GM18499 (cell line): ENCODE results near the gene SMG9.

Source experiments
- ATAC-seq: cut with Tn5 transposase; IDR thresholded peaks from one replicate; pipeline ENCODE4 v1.9.1; 2021; ENCODE audit warnings: moderate number of reproducible peaks; ENCODE audit not compliant: insufficient read depth, unreplicated experiment

SMG9 gene

DNA sequence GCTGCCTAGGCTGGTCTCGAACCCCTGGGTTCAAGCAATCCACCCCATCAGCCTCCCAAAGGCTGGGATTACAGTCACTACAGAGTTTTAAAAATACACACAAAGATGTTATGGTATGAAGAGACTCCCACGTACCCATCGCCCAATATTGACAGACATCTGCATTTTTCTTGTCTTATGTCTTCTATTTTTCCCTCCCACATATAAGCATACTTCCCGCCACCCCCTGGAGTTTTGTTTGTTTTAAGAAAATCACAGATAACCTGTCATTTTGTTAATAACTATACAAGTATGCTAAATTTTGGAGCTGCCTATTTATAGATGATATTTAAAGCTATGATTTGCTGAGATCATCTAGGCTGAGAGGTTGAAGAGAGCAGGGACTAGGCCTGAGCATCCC, 6.2 kb upstream of the SMG9 start:
- no peak for ATAC-seq

- no peak for ATAC-seq
Observed at GRCh38 chr19:43759515-43759914, 4.8 kb upstream of the SMG9 start.

DNA sequence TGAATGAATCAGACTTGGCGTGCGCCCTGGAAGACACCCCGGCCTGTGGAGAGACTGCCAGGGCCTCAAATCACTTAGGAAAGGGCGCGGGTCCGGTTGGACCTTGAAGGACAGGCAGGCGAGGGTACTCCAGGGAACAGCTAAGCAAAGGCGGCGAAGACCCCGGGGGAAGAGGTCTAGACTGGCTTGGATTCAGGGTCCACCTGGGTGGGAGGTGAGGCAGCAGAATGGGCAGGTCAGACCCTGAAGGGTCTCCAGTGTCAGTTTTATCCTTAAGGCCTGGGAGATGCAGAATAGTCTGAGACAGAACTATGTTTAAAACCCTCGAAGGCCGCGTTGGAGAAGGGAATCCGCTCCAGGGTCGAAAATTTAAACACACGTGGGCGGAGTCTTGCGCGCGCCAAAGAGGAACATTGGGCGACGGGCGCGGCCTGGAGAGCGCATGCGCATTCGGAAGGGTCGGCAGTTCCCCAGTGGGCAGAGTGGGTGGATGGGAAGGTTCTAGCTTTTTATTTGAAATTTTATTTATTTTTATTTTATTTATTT, 567 bp upstream of the SMG9 start:
- ATAC-seq, result no peak

GRCh38 chr19:43754253-43754502, 584 bp downstream of the SMG9 start:
- no peak for ATAC-seq

GRCh38 chr19:43752287-43752875, 2.4 kb downstream of the SMG9 start:
- no peak for ATAC-seq

DNA sequence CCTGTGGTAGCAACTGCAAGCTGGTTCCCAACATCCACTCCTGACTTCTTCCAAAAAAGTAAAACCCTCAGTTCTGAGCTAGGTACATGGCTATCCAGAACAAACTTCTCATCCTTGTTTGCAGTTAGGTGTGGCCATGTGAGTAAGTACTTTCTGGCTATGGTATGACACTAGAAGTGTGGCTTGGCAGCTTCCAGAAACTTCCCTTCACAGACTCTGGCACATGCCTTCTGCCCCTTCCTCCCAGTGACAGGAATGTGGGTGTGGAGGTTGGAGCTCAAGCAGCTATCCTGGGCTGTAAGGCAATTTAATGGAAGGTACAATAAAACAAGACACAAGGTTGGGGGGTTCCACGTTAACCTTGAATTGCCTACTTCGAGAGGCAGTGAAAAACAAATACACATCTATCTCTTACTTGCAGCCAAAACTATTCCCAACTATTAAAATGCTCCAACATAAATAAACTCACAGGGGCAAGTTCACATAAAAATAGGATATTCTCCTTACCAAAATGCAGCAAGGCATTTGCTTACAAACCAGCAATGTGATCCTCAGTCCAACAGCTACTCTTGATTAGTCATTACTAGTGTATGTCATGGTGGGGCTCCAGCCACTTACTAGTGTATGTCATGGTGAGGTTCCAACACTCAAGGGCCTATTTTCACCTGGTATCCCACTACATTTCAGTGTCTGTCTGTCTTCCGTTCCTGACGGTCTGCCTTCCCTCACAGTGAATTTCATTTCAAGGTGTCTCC, 3.1 kb downstream of the SMG9 start:
- no peak for ATAC-seq

GRCh38 chr19:43749898-43750297, 4.9 kb downstream of the SMG9 start:
- ATAC-seq, result no peak

GRCh38 chr19:43749152-43749551, 5.6 kb downstream of the SMG9 start:
- ATAC-seq, result no peak

DNA sequence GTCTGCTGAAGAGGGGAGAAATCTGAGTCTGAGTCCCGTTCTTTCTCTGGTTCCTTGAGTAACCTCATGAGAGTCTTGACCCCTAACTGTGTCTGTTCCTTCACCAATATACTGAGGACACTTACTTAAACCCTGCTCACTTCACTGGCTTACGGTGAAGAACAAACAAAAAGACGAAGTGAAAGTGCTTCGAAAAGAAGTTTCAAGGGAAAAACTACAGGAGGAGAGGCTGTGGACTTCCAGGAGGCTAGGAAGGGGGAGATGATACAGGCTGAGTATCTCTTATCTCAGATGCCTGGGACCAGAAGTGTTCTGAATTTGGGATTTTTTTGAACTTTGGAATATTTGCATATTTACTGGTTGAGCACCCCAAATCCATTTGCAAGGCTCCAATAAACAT, 6.1 kb downstream of the SMG9 start:
- ATAC-seq, result no peak

DNA sequence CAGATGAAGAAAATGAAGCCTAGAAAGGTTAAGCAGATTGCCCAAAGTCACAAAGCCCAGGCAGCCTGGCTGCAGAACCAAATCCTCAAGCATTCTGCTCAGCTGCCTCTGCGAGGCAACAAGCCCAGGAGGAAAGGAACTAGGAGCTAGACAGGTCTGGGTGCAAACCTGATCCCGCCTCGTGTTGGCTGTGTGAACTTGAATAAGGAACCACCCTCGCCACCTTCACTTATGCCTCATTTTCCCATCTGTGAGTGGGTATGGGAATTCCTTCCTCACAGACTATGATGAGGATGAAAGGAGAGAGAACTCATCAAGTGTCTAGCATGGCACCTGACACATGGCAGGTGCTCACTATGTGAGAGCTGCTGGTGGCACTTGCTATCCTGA, 6.6 kb downstream of the SMG9 start:
- ATAC-seq, result no peak

DNA sequence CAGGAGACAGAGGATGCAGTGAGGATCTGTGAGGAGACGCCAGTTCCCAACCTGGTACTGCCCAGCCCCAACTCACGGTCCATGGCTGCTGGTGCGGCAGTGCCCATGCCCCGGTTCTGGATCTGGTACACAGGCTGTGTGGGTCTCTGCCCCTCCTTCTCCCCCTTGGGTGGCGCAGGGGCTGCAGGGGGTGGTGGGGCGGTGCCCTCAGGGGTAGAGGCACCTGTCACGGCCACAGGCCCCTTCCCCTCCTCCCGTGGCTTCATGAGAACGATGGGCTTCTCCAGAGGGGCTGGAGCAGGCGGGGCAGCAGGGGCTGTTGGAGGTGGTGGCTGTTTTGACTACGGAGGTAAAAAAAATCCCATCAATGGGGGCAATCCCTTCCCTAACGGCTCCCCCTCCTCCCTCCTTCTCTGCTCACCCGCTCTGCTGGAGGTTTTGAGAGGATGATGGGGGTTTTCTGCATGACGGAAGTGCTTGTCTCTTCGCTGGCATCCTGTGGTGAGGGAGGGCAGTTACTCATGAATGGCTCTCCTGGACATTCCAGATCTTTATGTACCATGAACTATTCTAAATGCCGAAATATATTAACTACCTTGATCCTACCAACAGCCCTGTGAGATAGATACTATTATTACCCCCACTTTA, 7.1 kb downstream of the SMG9 start:
- ATAC-seq, result no peak

DNA sequence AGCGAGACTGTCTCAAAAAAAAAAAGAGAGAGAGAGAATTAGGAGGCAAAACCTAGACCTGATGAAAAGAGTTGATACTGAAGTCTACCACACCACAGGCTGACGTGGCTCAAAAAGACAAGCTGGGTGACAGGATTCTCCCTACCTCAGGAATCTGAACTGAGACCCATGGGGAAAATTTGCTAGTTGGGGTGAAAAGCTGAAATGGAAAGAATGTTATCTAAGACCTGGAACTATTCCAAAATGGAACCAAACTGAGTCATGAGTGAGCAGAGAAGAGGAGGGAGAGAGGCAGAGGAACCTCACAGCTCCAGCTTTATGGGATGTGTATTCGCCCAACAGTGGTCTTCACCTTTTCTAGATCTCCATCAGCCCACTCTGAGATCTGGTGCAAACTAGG, 11.7 kb downstream of the SMG9 start:
- ATAC-seq, result no peak

DNA sequence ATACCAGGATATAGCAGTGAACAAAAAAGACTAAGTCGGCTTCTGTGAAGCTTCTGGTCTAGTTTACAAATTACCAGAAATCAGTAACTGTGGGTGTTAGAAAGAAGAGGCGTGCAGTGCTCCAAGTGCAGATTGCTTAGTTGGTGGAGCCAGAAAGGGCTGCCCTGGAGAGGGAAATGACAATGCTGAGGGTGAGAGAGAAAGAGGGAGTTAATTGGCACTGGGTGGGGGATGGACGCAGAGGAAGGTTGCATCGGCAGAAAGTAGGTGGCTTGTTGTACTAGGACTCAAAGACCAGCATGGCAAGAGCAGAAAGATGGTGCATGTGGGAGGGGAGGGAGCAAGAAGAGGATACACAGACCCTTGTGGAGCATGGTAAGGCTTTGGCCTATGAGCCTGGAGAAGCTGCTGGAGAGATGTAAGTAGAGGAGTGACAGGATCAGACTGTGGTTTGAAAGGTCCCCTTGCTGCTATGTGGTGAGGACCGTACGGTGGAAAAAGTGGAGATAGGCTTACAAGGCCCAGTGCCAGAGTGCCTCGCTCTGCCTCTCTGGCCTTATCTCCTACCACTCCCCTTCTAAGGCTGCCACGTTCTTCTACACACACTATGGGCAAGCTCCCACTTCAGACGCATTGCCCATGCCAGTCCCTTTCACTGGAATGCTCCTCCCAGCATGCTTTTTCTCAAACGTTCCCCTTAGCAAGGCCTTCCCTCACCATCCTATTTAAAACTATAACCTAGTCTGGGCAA, 13.5 kb downstream of the SMG9 start:
- ATAC-seq, result no peak

GRCh38 chr19:43739439-43740235, 15.1 kb downstream of the SMG9 start:
- no peak for ATAC-seq

- ATAC-seq, result no peak
Observed at GRCh38 chr19:43738780-43739211, 16.0 kb downstream of the SMG9 start.

DNA sequence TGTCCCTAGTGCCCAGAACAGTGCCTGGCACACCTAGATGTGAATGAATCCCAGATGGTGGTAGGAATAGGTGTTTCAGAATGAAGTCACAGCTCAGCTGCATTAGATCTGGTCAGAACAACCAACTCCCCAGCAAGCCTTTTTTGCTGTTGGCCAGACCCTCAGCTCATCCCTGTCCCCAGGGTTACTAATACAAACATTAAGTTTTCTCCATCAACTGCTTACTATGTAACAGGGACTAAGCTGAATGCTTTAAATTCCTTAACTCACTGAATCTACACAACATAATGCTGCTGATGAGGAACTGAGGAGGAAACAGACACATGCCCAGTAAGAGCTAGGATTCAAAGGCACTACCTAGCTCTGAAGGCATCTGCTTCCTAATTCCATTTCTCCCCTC, 18.8 kb downstream of the SMG9 start:
- ATAC-seq, result no peak

DNA sequence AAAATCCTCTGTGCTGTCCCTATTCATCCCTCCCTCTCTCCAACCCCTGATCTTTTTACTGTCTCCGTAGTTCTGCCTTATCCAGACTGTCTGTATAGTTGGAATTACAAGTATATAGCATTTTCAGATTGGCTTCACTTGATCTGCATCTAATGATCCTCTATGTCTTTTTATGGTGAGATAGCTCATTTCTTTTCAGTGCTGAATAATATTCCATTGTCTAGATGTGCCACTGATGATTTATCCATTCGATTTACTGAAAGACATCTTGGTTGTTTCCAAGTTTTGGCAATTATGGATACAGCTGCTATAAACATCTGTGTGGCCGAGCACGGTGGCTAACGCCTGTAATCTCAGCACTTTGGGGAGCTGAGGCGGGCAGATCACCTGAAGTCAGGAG, 19.7 kb downstream of the SMG9 start:
- ATAC-seq, result no peak

DNA sequence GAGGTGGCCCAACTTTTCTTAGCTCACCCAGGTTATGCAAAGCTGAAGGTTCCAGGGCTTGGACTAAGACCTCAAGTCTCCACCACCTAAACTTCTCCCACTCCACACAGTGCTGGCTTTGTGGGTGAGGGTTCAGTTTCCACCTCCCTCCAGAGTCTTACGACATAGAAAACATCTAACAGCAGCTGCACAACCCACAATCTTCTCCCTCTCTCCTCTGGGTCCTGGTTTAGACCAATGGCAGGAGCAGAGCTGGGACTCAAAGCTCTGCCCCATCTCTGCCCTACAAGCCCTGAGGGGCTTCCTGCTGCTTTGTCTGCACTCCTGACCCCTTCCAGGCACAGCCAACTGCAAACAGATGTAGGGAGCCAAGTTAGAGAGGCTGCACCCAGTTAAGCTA, 22.9 kb downstream of the SMG9 start:
- no peak for ATAC-seq

GRCh38 chr19:43731346-43731745, 23.4 kb downstream of the SMG9 start:
- no peak for ATAC-seq

GRCh38 chr19:43729919-43730318, 24.8 kb downstream of the SMG9 start:
- no peak for ATAC-seq

DNA sequence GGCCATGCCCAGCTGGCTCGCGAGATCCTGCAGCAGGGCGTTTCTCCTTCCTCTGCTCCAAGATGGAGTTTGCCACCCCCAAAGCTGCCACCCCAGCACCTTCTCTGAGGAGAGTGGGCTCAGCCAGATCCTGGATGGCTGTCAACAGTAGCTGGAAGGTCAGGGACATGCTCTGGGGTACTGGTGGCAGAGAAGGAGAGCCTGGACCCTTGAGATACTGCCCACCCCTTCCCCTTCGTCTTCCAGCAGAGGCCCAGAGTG, 27.2 kb downstream of the SMG9 start:
- ATAC-seq, result no peak
